NT2/D1 (cell line): ENCODE results near the gene ASZ1.

Experiments
- SUZ12 ChIP-seq: IDR thresholded peaks from 2 replicates; pipeline ENCODE4 v1.6.1; 2011; ENCODE audit not compliant: insufficient read length, insufficient read depth; ENCODE audit errors: extremely low read depth
- YY1 ChIP-seq: IDR thresholded peaks from 2 replicates; pipeline ENCODE4 v1.6.1; 2011; ENCODE audit not compliant: insufficient read length, insufficient read depth

DNA sequence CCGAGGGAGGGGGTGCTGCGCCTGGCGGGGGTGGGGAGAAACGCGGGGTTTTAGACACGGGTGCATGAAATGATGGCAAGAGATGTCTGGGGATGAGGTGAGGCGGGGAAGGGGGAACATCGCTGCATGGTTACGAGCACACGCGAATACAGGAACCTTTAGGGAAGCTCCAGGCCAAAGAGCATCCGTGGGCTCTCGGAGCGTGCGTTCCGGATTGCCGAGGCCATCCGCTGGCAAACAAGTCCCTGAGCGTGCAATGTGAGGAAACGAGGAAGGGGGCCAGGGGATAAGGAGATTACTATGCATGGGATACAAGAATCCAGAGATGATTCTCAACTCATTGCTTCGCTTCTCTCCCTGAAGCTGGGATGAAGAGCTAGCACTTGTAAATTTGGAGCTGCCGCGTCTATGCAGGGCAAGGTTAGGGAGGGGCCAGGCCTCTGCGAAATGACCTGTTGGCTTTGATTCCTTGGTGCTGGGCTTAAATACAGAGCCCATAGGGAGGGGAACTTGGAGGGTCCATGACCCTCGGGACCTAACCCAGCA, 103.9 kb downstream of the ASZ1 start:
- no peak for TF ChIP-seq SUZ12
- TF ChIP-seq YY1 = no peak
